ENCODE measurements around the gene FYB2.

Gene FYB2

DNA sequence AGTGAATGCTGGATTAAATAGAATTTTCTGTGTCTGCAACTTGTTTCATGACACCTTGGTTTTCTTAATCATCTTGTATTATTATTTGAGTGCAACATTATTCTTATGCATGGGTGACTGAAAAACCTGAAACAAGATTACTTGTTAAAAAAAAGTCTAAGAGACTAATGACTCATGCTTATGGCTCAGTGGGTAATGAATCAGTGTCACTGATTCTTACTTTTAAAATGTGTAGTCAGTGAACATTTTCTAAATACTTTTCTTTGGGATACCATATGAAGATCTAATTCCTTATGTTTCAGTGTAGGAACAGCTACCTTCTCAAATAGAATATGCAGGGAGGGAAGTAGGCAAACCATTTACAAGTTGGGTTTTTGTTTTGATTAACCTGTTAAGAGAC lies 108.6 kb downstream of the FYB2 start:
- no peak for DNase-seq

DNA sequence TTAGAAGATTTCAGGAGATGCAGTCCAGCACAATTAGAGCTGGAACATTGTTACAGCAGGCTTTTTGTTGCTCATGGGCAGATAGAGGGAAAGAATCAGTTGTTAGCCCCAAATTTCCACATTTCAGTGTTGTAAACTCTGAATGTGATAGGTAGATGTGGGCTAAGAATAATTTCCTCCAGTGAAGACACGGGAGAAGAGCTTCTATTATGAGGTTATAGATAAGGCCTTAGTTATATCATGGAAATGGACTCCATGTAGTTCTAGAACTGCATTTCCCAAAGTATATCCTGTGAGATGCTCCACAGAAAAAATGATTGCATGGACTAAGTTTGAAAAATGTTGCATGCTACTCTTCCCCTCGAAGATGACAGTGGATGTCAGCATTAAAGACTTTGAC lies 109.2 kb downstream of the FYB2 start:
- DNase-seq: no peak

DNA sequence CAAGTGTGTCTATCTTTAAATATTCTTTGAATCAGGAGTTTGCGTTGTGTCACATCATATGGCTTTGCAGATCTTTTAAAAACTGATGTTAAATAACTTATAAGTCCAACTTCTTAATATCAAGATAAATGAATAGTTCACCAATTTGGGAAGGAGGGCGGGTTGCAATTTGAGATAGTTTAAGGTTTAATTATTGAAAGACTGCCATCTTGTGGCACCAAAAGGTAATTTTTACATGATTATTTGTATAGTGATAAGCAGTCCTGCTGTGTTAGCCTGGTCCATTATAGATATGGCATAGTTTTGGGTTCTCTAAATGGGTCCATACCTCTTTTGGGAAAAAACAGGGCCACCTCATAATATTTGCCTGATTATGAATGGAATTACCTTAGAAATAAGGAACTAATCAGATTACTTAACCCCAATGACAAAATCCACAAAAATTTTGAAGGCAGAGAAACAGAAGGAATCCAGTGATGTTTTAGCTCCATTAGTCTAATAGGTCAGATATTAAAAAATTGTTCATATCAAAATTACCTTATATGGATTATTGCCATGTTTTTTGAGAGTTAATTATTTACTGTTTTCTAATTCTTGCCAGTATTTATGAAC lies 109.8 kb downstream of the FYB2 start:
- no peak for DNase-seq

DNA sequence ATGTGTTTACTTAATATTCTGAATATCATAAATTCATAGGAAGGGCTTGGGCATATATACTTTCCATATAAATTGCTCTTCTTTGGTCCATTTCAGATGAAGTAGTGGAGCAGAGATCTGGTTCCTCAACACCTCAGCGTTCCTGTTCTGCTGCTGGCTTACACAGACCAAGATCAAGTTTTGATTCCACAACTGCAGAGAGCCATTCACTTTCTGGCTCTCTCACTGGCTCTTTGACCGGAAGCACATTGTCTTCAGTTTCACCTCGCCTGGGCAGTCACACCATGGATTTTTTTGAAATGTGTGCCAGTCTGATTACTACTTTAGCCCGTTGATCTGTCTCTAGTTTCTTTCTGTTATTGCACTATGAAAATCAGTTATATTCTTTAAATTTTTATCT lies 111.8 kb downstream of the FYB2 start:
- DNase-seq: no peak

DNA sequence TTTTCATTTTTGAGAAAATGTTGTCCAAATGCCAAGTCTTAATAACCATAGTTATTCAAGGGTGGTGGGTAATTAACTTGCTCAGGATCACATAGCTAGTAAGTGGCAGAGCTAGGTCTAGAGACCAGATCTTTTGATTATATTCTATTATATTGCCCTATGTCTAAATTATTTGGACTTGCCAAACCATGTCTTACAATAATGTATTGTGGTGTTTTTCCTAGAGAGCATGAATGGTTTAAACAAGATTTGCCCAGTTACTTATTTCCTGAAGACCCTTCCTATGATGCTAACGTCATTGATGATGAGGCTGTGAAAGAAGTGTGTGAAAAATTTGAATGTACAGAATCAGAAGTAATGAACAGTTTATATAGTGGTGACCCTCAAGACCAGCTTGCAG lies 115.5 kb downstream of the FYB2 start:
- no peak for DNase-seq

DNA sequence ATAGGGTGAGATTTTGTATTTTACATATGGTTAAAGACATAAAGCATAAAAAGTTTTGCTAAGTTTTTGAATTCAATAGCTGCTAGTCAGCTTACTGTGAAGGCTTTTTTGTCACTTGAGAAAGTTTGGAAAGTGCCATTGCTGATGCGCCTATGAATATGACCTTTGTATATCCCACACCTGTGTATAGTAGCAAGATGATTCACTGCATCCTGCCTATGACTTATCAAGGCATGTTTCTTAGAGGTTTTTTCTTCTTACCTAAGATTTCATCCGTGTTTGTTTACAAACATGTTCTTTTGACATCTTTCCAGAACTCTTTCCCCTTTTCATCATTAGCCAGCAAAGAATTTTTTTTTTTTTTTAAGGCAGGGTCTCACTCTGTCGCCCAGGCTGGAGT lies 122.5 kb downstream of the FYB2 start:
- no peak for DNase-seq

DNA sequence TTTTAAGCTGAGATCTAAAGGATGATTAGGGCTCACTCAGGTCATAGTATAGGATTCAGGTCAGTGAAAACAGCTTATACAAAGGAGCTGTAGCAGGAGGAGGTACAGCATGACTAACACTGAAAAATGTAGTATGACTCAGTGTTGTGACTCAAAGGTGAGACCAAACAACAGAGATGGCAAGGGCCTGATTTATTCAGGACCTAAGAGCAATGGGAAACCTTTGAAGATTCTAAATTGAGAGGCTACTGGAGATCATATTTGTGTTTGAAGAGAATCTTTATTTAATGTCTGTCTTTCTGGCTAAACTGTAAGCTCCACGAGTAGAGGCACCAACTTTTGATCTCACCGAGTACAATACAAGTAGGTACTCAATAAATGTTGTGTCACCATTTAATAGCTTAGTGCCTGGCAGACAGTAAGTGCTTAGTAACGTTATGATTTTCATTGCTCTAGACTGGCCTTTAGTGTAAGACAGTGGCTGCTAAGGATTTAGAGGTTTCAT lies 130.6 kb downstream of the FYB2 start:
- DNase-seq: no peak

DNA sequence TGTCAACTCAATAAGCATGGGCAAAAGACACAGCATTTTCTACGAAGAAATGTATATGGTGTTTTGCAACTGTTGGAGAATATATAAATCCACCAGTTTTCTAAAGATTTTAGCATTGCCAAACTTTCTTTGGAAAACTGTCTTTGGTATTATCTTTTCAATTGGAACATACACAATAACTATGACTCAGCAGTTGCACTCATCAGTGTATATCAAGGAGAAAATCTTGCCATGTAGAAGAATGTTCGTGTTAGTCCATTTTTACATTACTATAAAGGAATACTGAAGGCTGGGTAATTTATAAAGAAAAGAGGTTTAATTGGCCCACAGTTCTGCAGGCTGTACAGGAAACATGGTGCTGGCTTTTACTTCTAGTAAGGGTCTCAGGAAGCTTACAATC lies 133.0 kb downstream of the FYB2 start:
- no peak for DNase-seq

DNA sequence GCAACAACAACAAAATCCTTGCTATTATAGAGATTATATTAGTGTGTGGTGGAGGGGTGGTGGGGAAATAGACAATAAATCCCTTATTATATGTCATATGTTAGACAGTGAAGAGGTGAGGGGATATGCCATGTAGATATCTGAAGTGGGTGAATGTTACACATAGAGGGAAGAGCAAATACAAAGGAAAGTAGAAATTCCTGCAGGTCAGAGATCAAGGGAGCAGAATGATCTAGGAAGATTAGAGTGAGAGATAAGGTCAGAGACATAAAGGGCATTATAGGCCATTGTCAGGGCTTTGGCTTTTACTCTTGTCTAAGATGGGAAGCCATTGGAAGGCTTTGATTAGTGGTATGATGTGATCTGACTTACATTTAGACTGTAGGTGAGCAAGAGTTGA lies 135.6 kb downstream of the FYB2 start:
- DNase-seq: no peak

DNA sequence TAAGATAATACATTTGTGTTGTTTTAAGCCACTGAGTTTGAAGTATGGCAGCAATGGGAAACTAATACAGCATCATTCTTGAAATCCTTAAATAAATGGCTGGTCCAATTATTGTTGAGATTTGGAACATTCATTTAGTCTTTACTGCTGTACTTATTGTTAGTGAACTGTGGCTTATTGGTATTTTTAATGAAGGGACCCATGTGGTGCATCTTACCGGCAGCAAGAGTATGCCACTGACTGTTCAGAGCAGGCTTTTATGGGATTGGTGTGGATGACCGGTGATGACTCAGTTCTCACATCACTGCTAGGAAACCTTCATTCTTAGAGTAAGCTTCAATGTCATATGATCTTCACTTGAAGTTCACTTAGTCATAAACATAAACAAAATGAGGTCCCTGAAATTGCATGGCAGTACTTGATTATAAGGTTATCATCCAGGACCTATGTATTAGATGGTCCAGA lies 142.6 kb downstream of the FYB2 start:
- DNase-seq: no peak

DNA sequence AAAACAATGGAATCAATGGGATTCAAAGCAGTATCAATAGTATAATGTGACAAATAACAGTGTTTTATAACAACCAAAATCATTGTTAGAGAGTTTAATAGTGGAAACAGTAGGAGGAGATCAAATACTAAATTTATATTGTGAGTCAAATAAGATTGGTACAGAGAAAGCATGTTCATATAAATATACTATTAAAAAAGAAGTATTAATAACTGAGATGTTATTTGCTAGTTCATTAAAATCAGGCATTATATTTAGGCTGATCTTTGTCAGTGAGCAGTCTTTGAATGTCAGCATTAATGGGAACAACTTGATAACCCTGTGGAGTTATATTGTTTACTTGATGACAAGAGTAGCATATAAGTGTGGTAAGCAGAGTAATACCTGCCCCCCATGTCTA lies 143.4 kb downstream of the FYB2 start:
- DNase-seq: no peak

DNA sequence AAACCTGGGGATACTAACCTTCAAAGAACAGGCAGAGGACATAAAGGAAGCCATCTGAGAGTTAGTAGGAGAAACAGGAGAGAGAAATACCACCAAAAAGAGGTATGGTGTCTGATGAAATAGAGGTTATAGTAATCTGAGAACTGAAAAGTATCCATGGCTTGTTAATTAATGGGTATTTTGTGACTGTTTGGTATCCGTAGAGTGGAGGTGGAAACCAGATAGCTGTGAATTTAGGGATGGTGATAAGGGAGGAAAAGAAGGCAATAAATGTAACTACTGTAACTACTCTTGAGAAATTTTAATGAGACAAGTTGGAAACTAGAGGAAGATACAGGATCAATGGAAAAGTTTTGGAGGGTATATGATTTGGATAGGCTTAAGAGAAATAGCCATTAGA lies 146.6 kb downstream of the FYB2 start:
- no peak for DNase-seq

DNA sequence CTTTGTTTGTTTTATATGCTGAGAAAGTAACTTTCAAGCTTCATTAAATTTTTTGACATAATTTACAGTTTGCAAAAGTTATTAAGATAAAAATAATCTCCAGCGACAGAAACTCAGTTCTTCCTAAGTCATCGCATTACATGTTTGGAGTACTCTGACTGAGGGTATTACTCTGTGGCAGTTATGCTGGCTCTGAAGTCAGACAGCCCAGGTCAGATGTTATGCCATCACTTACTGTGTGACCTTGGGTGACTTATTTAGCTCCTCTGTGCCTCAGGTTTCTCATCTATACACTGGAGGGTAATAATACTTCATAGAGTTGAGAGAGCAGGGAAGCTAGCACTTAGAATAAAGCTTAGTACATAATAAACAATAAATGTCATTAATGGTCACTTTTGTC lies 147.7 kb downstream of the FYB2 start:
- DNase-seq: no peak

DNA sequence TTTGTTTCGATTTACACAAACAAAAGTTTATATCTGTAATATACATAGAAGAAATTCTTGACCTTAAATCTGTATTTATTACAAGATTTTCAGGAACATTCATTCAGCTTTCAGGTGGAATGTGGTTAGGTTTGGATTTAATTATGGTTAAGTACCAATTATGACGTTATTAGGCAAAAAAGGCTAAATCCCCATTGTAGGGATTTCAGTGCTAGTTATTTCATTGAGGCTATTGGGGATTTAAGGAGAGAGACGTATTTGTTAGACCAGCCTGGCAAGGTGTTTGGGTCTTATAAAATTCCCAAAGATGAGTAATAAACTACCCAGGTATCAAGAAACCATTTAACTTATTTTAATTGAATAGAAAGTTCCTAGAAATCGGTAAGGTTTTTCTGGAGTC lies 148.1 kb downstream of the FYB2 start:
- no peak for DNase-seq

DNA sequence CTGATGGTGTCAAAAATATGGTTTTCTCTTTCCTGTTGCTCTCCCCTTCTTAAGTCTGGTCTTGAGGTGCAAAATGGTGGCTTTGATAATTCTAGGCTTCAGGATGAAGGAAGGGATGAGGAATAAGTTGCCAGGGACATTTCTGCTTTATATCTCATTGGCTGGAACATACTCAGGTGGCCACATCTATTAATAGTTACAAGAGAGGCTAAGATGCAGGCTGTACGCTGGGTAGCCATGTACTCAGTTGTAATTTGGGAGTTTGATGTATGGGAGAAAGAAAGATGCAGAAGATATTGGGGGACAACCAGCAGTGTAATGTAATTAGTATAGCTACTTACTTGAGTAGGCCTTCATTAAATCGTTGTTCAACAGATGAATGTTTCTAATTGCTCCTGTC lies 148.9 kb downstream of the FYB2 start:
- no peak for DNase-seq
